Stimulated activated CD4-positive, alpha-beta T cell treated with anti-CD3 and anti-CD28 coated beads, Interleukin-4, amount 100 ng/mL, for 1 hour (primary cell): ENCODE measurements around the gene SMIM41.

Experiments used
- DNase-seq: peaks from one replicate; pipeline ENCODE4 v3.0.0-alpha.2; 2020

Gene SMIM41

DNA sequence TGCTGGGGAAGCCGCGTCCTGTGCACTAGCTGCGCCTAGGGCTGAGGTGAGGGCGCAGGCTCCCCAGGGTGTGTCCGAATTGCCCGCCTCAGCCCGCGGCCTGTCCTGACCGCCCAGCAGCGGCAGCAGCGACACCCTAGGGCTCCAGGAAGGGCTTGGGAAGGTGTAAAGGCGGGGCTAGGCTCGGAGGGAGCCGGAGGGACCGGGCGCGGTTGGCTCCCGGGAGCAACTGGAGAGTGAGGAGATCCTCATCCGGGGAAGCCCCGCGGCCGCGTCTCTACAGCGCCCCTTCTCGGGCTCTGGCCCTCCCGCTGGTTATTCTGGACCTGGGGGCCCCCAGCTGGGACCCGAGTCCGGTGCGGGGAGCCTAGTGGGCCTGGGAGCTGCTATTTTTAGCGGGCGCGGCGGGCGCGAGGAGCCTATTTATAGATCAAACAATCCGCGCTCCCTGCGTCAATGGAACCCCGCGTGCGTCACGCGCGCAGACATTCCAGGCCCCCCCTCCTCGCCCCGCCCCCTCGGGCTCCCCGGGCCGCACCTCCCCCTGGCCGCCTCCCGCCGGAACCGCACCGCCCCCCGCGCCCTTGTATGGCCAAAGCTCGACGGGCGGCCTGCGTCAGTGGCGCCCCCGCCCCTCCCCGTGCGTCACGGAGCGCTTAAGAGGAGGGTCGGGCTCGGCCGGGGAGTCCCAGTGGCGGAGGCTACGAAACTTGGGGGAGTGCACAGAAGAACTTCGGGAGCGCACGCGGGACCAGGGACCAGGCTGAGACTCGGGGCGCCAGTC lies 28.6 kb upstream of the SMIM41 start, which contains the start of gene NR4A1:
Gene NR4A1, plus strand, starts transcription at position 685 of the 784 bp plus-strand sequence. CDS start 2,887 bp downstream, outside the sequence.
- peak; percentile 100 for DNase-seq

DNA sequence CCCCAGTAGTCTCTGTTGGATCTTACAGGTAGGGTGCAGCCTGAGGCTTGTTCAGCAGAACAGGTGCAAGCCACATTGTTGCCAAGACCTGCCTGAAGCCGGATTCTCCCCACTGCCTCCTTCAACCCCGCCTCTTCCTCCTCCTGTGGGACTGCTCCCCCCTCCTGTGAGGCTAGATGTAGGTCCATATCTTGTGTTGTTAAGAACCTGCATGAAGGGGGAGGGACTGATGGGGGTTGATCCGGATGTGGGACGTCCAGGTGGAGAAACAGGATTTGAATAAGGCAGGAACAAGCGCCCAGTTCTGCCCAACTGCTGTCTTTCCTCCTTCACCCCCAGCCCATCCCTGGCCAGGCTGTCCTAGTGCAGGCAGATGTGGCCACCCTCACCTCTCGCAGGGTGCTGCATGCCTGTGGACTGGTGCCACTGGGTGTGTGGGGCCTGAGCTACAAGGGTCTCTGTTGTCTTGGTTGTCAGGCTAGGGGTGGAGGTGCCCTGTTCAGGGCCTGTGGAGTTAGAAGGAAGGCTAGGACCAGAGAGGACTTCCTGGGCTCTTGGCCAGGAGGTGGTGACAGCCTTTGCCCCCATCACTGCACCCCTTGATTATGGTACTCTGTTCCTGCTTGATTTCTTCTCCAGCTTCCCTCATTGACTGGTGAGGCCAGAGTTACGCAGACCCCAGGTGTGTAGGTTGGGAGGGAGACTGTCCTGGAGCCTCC lies 26.9 kb upstream of the SMIM41 start:
- DNase-seq, result no peak

DNA sequence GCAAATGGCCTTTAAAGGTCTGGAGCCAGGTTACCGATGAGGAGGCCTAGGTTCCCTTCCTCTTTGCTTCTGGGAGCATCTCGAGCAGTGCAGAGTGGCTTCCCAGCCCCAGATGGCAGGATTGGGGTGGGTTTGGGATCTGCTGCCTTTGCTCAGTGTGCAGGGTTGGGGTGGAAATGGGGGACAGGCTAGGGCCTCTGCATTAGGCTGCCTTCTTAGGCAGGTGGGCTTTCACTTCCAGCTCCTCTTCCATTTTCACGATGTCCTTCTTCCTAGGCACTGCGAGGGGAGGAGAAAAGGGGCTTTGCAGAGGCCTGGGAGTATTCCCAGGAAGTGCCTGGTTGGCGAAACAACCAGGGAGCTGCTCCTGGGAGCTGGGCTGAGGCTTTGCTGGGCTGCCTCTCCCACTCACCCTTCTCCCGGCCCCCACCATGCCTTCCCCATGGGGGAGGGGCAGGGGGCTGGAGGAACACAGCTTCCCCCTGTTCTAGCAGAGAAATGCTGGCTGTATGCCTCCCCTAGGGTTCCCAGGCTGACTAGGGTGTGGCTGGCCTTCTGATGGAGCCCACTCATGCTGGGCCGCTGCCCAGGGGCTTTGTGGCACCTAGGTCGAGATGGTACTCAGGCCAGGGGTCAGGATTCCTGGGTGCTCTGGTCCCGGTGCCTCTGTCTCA lies 25.8 kb upstream of the SMIM41 start:
- no peak for DNase-seq

DNA sequence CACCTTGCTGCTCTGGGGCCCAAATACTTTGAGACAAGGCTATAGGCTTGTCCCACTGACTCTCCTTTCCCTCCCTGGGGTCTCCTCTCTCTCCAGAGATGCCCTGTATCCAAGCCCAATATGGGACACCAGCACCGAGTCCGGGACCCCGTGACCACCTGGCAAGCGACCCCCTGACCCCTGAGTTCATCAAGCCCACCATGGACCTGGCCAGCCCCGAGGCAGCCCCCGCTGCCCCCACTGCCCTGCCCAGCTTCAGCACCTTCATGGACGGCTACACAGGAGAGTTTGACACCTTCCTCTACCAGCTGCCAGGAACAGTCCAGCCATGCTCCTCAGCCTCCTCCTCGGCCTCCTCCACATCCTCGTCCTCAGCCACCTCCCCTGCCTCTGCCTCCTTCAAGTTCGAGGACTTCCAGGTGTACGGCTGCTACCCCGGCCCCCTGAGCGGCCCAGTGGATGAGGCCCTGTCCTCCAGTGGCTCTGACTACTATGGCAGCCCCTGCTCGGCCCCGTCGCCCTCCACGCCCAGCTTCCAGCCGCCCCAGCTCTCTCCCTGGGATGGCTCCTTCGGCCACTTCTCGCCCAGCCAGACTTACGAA lies 25.2 kb upstream of the SMIM41 start:
- no peak for DNase-seq

DNA sequence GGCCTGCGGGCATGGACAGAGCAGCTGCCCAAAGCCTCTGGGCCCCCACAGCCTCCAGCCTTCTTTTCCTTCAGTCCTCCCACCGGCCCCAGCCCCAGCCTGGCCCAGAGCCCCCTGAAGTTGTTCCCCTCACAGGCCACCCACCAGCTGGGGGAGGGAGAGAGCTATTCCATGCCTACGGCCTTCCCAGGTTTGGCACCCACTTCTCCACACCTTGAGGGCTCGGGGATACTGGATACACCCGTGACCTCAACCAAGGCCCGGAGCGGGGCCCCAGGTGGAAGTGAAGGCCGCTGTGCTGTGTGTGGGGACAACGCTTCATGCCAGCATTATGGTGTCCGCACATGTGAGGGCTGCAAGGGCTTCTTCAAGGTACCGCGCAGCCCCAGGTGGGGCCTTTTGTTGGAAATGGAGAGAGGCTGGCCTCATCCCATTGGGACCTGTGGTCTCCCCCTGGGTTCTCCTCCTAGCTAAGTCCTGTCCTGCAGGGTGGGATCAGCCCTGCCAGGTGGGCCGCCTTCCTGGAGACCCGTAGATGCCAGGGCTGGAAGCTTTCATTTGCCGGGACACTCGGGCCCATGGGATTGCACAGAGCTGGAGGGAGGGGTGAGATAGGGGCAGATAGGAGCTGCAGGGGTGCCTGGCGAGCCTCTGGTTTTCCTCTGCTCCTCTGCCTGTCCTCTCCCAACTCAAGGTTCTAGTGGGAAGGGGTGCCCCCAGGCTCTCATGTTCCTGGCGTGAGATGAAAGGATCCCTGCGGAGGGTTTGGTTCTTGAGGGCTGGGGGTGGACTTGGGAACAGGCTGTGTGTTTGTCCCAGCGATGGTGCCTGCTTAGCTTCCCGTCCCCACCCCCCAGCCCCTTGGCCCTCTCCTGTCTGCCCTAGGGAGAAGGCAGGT lies 24.4 kb upstream of the SMIM41 start:
- no peak for DNase-seq

DNA sequence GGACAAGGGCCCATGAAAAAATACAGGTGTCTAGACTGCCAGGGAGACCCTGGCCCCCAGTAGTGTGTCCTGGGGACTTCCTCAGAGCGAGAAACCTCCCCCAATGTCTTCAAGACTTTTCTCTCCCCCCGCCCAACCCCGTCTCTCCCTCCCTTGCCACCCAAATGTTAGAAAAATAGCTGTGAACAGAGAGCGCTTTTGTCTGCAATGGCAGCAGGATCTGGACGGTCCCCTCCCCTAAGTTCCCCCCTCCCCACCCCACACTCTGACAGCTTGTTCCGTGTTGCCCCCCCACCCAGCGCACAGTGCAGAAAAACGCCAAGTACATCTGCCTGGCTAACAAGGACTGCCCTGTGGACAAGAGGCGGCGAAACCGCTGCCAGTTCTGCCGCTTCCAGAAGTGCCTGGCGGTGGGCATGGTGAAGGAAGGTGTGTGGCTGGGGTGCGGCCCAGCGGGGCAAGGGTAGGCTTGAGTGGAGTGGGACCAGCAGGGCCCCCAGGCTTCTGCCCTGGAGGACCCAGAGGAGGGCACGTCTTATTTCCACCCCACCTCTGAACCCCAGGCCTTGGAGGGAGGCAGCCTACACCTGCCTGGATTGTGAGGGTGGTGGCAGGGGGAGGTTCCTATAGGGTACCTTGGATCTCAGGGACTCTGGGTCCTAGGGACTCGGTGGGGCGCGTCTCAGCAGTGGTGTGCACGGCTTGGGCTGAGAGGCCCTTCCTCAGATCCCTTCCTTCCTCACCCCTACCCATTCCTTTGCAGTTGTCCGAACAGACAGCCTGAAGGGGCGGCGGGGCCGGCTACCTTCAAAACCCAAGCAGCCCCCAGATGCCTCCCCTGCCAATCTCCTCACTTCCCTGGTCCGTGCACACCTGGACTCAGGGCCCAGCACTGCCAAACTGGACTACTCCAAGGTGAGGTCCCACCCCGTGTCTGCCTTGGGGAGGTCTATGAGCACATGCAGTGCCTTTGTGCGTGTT lies 23.5 kb upstream of the SMIM41 start:
- no peak for DNase-seq

DNA sequence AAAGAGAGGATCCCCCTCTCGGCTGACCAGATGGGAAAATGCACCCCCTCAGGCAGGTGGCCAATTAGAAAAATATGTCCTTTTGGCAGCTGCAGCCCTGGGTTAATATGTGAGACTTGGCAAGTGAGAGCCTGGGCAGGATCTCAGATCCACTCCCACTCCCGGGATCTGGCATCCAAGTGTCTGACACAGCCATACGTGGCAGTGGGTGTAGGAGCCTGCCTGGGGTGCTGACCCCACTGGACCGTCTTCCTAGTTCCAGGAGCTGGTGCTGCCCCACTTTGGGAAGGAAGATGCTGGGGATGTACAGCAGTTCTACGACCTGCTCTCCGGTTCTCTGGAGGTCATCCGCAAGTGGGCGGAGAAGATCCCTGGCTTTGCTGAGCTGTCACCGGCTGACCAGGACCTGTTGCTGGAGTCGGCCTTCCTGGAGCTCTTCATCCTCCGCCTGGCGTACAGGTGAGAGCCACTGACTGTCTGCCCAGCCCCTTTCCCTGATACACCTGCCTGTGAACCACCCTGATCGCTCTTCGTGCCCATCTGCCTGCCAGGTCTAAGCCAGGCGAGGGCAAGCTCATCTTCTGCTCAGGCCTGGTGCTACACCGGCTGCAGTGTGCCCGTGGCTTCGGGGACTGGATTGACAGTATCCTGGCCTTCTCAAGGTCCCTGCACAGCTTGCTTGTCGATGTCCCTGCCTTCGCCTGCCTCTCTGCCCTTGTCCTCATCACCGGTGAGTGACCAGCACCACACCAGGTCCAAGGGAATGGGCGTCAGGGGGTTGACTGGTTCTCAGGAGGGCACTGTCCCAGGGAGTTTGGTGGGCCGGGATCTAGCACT lies 22.5 kb upstream of the SMIM41 start:
- no peak for DNase-seq

DNA sequence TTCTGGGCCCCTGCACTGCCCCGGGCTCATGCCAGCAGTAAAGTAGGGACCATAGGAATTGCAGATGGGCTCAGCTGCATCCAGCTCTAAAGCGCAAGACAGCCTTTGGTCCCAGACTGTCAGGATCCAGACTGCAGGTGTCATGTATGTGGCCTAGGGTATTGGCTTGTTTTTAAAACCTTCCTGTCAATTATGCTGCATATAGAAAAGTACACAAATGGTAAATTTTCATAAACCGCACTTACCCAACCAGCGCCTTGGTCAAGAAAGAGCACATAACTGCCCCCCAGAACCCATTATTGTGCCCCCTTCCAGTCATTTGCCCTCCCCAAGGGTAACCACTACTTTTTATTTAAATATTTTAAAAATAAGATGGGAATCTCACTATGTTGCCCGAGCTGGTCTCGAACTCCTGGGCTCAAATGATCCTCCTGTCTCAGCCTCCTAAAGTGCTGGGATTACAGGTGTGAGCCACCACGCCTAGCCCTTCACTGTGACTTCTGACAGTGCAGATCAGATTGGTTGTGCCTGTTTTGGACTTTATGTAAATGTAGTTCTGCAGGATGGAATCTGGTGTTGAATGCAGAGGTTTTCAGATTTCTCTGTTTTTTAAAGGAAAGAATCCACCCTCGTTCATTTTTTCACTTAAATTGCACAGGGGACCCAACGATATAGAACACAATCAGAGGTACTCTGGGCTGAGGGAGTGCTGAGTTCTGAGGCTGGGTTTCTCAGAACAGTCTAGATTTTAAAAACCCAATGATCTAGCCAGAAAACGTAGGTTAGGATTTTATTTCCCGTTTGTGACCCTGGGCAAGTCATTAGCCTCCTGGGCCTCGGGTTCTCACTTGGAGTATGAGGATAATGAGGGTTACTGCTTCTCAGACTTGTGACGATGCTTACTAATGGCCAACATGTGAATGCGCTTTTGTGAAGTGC lies 21.6 kb upstream of the SMIM41 start:
- DNase-seq, result no peak

DNA sequence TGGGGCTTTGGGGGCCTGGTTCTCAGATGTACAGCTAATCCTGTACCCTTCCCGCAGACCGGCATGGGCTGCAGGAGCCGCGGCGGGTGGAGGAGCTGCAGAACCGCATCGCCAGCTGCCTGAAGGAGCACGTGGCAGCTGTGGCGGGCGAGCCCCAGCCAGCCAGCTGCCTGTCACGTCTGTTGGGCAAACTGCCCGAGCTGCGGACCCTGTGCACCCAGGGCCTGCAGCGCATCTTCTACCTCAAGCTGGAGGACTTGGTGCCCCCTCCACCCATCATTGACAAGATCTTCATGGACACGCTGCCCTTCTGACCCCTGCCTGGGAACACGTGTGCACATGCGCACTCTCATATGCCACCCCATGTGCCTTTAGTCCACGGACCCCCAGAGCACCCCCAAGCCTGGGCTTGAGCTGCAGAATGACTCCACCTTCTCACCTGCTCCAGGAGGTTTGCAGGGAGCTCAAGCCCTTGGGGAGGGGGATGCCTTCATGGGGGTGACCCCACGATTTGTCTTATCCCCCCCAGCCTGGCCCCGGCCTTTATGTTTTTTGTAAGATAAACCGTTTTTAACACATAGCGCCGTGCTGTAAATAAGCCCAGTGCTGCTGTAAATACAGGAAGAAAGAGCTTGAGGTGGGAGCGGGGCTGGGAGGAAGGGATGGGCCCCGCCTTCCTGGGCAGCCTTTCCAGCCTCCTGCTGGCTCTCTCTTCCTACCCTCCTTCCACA lies 20.7 kb upstream of the SMIM41 start:
- no peak for DNase-seq

DNA sequence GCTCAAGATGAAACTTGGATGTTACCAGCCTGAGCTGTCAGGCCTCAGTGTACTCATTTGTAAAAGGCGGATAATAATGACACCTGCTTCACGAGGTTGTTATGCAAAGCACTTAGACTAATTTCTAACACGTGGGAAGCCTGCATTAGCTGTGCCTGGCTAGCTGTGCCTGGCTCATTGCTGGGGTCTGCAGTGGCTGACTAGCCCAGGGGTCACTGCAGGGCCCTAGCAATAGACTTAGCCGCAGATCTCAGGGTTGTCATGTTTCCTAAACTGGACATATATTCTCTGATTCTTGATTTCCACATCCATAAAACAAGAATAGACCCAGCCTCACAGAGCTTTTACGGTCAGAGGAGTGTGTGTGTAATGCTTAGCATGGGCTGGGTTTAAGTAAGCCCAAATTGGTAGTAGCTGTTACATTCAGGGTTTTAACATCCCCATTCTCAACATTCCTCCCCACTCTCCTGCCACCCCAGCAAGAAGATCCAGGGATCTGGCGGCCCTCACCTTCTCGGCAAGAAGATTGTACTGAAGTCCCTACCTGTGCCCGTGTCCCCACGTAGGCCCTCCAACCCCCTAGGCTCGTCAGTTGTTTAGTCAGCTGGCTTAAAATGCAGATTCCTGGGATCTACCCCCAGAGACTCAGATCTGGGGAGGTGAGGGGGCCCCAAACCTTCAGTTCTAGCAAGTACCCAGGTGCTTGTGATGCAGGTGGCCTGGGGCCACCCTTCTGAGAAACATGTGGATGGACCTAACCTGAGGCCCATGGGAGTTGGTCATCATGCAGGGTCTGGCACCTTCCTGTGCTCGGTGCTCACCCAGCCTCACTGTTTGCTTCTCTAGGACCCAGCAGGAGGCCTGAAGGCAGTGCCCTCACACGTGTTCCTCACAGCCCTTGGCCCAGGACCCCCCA lies 19.7 kb upstream of the SMIM41 start:
- no peak for DNase-seq

DNA sequence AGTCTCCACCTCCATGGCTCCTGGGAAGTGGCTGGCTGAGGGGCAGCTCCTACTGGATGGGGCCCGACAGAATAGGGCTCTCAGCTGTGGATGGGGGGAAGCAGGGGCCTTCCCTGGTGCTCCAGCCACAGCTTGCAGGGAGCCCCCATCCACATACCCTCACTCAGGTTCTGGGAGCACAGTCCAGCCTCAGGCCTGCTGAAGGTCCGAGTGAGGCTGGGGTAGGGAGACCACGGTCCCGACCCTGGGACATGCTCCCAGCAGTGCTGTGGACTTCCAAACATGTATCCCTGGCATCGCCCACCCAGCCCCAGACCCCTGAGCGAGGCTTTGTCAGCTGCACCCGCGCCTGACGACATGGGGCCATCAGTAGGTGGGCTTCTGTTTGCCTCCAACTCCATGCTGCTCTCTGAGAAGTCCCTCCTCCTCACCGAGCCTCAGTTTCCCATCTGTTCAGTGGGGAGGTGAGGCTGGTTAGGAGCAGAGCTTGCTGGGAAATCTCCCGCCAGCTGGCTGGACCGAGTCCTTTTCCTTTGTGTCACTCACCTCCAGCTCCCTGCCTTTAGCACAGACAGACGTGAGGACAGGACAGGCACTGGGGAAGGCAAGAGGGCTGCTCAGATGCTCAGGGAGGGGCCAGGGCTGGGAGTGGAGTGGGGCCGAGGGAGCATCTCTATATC lies 18.9 kb upstream of the SMIM41 start:
- DNase-seq, result no peak

DNA sequence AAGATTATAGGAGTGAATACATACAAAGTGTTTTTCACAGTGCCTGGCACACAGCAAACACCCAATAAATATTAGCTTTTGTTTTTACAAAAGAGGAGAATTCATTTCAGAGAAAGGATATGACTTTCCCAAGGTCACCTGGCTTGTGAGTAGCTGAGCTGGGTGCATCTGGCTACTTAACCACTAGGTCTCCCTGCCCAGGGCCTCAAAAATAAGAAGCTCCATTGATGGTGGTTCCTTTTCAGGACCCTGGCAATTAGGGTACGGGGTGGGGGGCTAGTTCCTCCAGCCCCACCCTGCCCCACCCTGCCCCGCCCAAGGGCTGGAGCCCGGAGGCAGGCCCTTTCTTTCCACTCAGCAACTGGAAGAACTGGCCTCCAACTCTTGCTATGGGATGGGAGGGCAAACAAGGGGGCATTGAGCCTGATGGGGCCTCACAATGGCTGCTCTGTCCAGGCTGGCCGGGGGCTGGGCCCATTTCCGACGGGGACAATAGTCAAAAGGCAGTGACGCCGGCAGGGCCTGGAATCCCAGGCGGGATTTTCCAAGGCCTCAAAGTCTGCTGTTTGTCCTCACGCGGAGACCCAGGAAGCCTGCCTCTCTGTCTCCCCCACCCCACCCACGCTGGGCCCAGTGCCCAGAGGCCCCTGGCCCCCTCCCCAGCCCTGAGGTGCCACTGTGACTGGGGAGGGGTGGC lies 17.9 kb upstream of the SMIM41 start:
- no peak for DNase-seq

DNA sequence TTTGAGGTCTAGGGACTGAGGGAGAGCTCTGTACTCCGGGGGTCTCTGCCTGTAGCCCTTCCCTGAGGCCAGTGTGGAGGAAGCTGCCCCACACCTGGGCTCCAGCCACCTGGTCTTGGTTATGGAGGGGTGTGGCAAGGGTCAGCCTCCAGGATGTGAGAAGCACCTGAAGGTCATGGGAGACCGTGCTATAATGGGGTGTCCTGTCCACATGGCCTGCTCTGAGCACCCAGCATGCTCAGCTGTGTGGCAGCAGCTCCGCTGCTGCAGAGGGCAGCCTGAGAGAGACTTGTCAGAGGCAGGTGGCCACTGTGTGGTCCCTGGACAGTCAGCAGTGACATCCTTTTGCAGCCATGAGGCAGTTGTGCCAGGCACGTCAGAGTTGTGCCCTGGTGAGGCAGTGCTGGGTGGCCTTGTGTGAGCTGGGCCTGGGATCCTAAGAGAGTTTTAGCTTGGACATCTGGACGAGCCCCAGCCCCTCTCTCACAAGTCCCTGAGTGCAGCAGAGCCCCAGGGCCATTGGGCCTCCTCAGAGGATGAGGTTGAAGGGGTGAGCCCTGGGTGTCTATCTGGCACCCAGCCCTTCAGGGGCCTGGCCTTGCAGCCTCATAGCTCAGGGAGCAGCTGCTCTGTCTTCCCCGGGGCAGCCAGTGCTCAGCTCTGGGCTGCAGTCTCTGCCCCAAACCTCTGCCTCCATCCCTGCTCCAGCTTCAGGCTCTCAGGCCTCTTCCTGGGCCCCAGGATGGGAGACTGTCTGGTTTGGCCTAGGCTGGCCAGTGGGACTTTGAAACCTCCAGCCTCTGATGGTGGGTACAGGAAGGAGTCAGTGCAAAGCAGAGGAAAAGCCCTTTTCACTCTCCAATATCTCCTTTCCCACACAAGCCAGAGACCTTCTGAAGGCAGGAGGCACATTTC lies 17.1 kb upstream of the SMIM41 start:
- DNase-seq, result no peak

DNA sequence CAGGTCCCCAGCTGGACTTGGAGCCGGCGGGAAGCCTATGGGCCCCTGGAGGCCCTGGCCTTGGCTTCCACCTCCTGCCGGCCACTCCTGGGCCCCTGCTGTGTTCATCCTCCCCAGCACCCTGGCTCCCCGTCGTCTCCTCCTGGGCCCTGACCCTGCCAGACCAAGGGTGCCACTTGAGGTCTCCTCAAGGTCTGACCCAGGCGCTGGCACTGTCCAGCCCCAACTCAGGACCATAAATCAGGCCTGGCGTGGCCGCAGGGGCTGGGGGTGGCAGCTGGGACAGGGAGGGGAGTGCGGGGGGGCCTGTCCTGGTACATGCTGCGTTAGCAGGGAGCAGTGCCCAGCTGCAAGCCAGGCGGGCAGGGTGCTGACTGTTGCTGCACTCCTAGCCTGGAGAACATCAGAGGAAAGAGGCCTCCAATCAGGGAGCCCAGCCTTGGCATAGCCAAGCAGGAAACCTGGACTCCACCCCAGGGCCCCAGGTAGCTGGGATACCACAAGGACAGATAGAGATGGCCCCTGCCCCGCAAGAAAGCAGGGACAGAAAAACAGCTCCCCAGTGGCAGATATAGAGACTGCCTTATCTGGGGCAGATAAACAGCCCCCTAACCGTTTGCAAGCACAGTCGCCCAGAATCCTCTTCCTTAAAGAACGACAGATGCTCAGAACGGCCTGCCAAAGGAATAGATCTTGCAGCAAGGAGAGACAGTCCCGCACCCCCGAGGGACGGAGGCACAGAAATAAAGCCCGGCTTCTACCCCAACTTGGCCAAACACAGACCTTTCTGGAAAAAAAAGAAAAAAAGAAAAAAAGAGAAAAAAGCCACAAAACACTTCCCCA lies 16.2 kb upstream of the SMIM41 start:
- DNase-seq, result no peak
